GM21619 (cell line): ENCODE results near the gene DNM1L.

Source experiments
- ATAC-seq: cut with Tn5 transposase; IDR thresholded peaks from one replicate; pipeline ENCODE4 v1.9.1; 2021; ENCODE audit not compliant: unreplicated experiment

The DNM1L gene

DNA sequence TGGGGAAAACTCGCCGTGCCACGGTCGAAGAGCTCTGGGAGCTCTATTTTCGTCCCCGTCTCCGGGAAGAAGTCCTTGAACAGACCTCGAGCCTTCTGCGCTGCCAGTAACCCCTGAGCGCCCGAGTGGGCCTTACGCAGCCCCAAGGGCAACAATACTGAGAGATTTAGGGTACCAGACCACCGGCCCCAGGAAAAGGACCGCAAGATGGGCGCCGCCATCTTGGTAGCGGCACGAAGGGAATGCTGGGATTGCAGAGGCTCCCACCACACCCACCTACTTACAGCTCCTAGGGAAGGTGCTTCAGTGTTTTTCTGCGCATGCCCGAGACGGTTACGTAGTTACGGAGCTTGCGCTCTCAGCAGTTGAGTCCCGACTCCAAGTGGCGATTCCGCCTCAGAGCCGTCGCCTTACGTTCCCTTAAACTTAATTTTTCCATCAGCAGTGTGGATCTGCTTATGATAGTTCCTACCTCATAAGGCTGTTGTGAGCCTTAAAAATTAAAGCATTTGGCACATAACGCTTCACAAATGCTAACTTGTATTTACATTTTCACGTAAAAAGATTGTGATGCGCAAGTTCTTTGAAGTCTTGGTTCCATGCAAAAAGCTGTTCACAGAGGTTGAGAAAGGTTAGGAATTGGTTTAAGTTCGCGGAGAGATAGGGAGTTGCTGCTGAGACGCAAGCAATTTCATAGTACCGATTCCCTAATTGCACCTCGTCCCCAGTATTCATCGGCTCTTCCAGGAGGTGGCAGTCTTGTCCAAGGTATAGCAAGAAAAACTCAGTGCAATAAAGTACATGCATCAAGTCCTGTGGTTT lies 76.8 kb downstream of the DNM1L start, which contains the start of gene YARS2:
YARS2 (minus strand) TSS at position 244 of the 822 bp plus-strand sequence; CDS start at position 221, 23 bp downstream.
- ATAC-seq = peak; percentile 88

DNA sequence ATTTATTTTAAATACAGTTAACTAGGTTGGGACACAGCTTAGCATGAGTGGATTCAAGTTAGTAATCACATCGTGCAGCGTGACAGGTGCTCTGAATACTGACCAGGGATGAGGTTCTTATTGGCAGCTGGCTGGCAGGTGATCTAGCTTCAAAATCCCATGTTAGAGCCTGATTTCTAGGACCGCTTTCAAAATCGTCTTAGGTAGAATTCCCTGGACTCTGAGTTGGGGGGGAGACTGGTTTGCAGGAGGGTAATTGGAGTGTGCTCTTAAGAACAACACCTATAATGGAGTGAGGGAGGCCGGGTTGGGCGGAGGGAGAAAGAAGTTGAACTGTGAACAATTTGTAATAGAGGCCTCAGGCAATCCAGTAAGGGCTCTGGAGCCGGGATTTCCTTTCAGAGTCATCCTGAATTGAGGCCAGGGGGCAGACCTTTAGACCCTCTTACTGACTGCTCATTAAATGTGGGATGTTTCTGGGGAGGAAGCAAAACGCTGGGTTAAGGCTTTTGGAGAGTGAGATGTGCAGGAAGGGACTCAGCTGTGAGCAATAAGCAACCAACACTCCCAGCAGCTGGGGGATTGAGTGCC lies 77.5 kb downstream of the DNM1L start:
- ATAC-seq = no peak

DNA sequence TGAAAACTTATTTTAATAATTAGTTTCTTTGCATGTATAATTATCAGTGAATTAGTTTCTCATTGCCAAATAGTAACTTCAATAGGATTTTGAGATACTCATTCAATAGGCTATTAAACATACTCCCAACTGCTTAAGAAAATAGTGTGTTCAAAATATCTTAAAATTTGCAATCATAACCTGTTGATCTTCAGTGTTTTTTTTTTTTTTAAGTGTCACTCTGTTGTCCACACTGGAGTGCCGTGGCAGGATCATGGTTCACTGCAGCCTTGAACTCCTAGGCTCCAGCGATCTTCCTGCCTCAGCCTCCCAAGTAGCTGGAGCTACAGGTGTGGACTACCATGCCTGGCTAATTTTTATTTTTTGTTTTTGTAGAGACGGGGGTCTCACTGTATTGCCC lies 78.1 kb downstream of the DNM1L start:
- no peak for ATAC-seq

DNA sequence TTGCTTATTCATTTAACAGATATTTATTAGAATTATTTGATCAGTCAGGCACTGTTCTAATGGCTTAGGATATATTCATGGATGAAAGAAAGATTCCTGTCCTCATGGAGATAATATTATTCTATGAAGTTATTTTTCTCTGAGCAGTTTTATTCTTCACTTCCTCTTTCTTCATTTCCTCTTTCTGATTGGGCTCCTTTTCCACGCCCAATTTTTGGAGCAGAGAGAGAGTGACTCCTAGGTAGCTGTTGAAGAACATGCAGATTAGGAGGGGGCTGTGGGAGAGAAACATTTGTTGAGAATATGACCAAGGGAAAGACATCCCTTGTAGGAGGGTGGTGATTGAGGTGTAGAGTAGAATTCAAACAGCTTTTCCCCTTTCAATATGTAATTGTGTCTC lies 82.6 kb downstream of the DNM1L start:
- ATAC-seq = no peak

GRCh38 chr12:32765906-32766305 lies 86.8 kb downstream of the DNM1L start:
- ATAC-seq = no peak

DNA sequence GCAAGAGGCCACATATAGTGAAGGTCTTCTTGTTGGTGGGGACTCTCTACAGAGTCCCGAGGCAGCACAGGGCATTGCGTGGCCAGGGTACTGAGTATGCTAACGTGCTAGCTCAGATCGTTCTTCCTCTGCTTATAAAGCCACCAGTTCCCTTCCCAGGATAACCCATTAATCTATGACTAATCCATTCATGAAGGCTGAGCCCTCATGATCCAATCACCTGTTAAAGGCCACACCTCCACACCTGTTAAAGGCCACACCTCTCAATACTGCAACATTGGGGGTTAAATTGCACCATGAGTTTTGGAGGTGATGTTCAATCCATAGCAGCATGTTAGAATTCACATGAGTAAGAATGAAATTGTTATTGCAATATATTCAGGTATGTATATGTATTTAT lies 89.4 kb downstream of the DNM1L start:
- no peak for ATAC-seq

DNA sequence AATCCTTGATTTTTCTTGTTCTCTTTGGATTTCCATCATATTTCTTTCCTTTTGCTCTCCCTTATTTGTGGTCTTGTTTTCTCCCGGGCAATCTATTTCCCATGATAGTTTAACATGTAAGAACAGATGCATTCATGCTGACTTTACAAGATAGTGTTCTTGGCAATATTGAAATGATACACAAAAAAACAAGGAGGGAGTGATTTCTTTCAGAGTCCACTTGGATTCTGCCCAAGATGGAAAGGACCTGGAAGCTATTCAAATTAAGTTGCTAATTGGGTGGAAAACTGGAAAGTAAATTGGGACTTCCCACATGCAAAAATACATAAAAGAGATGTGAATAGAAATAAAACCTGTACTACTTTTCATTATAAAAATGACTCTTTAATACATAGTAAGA lies 91.0 kb downstream of the DNM1L start:
- no peak for ATAC-seq

GRCh38 chr12:32773691-32774090 lies 94.6 kb downstream of the DNM1L start:
- ATAC-seq = no peak

DNA sequence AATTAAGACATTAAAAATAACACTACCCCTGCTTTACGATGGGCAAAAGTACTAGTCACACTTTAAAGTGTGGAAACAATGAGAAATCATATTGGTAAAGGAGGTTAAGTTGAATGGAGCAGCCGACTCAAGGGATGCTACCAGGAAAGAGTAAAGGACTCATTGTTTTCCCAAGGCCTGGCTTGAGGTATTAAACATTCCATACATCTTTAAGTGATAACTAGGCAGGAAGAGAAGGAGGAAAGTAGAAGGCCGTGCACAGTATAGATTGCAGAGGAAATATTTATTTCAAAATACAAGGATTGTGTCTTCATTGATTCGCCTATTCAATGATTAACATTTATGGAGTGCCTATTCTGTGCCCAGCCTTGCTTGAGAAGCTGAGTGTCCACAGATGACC lies 97.2 kb downstream of the DNM1L start:
- no peak for ATAC-seq

DNA sequence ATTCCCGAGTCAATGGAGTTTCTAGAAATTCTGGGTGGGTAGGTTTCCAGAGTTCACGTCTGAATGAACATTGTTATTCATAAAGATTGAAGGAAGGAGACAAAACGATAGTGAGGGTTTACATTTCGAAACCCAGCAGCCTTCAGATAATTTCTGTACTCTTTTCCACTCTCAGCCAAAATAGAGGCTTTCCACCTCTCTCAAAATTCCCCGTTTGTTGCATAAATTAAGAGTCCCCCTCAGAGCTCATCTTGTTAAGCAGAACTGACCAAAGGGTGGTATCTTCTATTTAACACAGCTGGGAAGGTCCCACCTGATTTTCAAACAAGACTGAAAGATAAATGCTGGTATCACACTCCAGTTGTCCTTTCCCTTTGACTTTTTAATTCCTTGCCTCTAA lies 98.1 kb downstream of the DNM1L start:
- peak; percentile 71 for ATAC-seq

GRCh38 chr12:32777691-32778175 lies 98.6 kb downstream of the DNM1L start:
- ATAC-seq = no peak

DNA sequence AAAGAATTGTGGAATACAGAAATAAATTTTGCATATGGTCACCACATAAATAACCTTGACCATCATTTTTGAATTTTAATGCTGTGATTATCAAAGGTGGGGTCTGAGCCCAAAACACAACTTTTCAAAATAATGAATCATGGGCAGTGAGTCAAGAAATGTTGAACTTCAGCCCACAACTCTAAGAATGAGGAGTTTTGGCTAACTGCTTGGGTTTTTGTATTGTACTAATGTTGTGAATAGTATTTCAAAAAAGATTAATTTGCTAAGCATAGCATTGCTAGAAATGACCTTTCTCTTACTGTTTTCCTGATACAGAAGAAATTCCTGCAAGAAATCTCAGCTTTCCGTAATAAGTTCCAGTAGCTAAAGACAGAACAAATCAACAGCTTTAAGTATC lies 101.0 kb downstream of the DNM1L start:
- ATAC-seq = no peak

GRCh38 chr12:32783029-32783428 lies 103.9 kb downstream of the DNM1L start:
- no peak for ATAC-seq

- no peak for ATAC-seq
Observed at GRCh38 chr12:32785557-32785956, 106.5 kb downstream of the DNM1L start.

- no peak for ATAC-seq
Observed at GRCh38 chr12:32788405-32788804, 109.3 kb downstream of the DNM1L start.

GRCh38 chr12:32789446-32789845 lies 110.3 kb downstream of the DNM1L start:
- no peak for ATAC-seq

DNA sequence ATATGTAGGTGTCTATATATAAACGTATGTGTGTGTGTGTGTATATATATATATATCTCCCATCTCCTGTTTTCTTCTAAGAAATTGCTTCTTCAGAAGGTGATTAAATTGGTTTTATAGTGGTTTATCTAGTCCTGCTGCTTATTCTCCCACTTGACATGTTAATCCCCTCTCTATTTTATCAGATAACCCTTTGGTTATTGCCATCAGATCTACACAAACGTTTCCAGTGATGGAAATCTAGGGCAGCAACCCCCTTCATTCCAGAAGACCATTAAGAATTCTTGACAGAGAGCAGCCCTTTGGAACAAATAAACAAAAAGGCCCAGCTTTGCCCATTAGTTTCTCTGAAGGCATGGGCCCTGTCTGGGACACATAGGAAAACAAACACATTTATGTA lies 110.8 kb downstream of the DNM1L start:
- ATAC-seq = no peak

GRCh38 chr12:32794281-32794680 lies 115.2 kb downstream of the DNM1L start:
- no peak for ATAC-seq
